K562 (cell line): ENCODE data around the gene ITGAD. TPM values are rescaled to one million over a fixed set of nuclear protein-coding genes. Genes with fewer than 3 reads are reported as not detected.

ENCODE experiments used
- ATAC-seq: fragments of 200-7000 bp; cut with Tn5 transposase; 3 replicates; pipeline ENCODE4 v1.9.1; 2020; ENCODE audit warnings: moderate library complexity
- BruUV-seq: library from RNA; stranded (reverse); fragments of 400-500 nt; replicated peaks from 2 replicates; lab custom pipeline; 2021; lab: Mats Ljungman, UMichigan
- CTCF ChIA-PET: fragments of 300-600 bp; formaldehyde crosslinking; extraction: SDS; loops from one replicate; lab custom pipeline; 2021; ENCODE audit warnings: low intra/inter-chr PET ratio; lab: Yijun Ruan, JAX
- POLR2A ChIA-PET: fragments of 300-600, 350-650 bp; sonication (Branson Sonifier 250); formaldehyde crosslinking; extraction: SDS; loops from one replicate; lab custom pipeline; 2021; ENCODE audit warnings: antibody characterized with exemption, inconsistent platforms; lab: Yijun Ruan, JAX
- DNase-seq, 4 experiments: peaks; one replicate each; pipeline versions ENCODE4 v3.0.0 to v3.0.0-alpha.2; 2011 to 2018; ENCODE audit warnings: low spot score in 3 of 4, mixed read lengths in 3 of 4; ENCODE audit errors: extremely low read depth in 1 of 4
- FAIRE-seq: peaks from 2 replicates; lab custom pipeline; 2011; peaks lifted over from hg19 to GRCh38; lab: Jason Lieb, UNC
- H2AFZ ChIP-seq: 2 replicates; pipeline ENCODE4 v1.6.0; 2011; ENCODE audit warnings: low read depth, low read length, control low read depth, inconsistent platforms
- H3K27ac ChIP-seq: fragments of 200-600 bp; 3 replicates; pipeline ENCODE4 v1.8.0; 2011; ENCODE audit warnings: low read depth, mild to moderate bottlenecking, control low read depth, inconsistent platforms, low read length, moderate library complexity, mixed read lengths; ENCODE audit errors: extremely low read depth
- H3K27me3 ChIP-seq, 2 experiments: fragments of 300-600 bp in 1 of 2; 2 replicates in 1 of 2; 3 replicates in 1 of 2; pipeline versions ENCODE4 v1.6.0 to v1.8.0; 2011; ENCODE audit warnings: inconsistent platforms in 2 of 2, low read length in 2 of 2, mild to moderate bottlenecking in 1 of 2, mixed read lengths in 1 of 2, moderate library complexity in 1 of 2; ENCODE audit not compliant: control insufficient read depth in 2 of 2, insufficient read depth in 2 of 2
- H3K36me3 ChIP-seq: fragments of 300-600 bp; 3 replicates; pipeline ENCODE4 v1.8.0; 2011; ENCODE audit warnings: mild to moderate bottlenecking, low read length, inconsistent platforms; ENCODE audit not compliant: control insufficient read depth, insufficient read depth
- H3K4me1 ChIP-seq, 2 experiments: fragments of 200-600 bp in 1 of 2; replicated peaks in 1 of 2; 2 replicates in 1 of 2; 3 replicates in 1 of 2; pipeline versions ENCODE4 v1.5.1 to v1.8.0; 2011; ENCODE audit warnings: inconsistent platforms in 2 of 2, low read length in 2 of 2, mild to moderate bottlenecking in 1 of 2, mixed read lengths in 1 of 2, moderate library complexity in 1 of 2; ENCODE audit not compliant: control insufficient read depth in 2 of 2, insufficient read depth in 2 of 2
- H3K4me2 ChIP-seq: 2 replicates; pipeline ENCODE4 v1.6.1; 2011; ENCODE audit warnings: low read length, control low read depth, inconsistent platforms, mixed read lengths; ENCODE audit not compliant: insufficient read depth
- H3K4me3 ChIP-seq: fragments of 200-600 bp; sonication (generic), shearing (Covaris generic); 2 replicates; pipeline ENCODE4 v1.5.1; 2016; ENCODE audit warnings: control low read depth, inconsistent platforms
- H3K79me2 ChIP-seq: fragments of 200-600 bp; 3 replicates; pipeline ENCODE4 v1.8.0; 2011; ENCODE audit warnings: low read length, inconsistent platforms; ENCODE audit not compliant: control insufficient read depth, insufficient read depth
- H3K9ac ChIP-seq, 2 experiments: 2 replicates each; pipeline versions ENCODE4 v1.6.0 to v1.6.1; 2011; ENCODE audit warnings: low read depth in 2 of 2, low read length in 2 of 2, control low read depth in 1 of 2, inconsistent platforms in 1 of 2, mild to moderate bottlenecking in 1 of 2, mixed read lengths in 1 of 2; ENCODE audit not compliant: insufficient read depth in 1 of 2
- H3K9me1 ChIP-seq: one replicate; pipeline ENCODE4 v1.6.0; 2011; ENCODE audit warnings: inconsistent platforms, mild to moderate bottlenecking, low read length, moderate library complexity; ENCODE audit not compliant: control insufficient read depth, insufficient read depth
- H3K9me3 ChIP-seq: replicated peaks from 2 replicates; pipeline ENCODE4 v1.5.1; 2011; ENCODE audit warnings: low read depth, low read length, inconsistent platforms; ENCODE audit not compliant: control insufficient read depth, insufficient read depth
- H4K20me1 ChIP-seq: replicated peaks from 2 replicates; pipeline ENCODE4 v1.6.1; 2011; ENCODE audit warnings: low read length, inconsistent platforms, mixed read lengths; ENCODE audit not compliant: control insufficient read depth, insufficient read depth
- ATF1 ChIP-seq, 2 experiments: fragments of 450-650 bp in 1 of 2; IDR thresholded peaks; 2 replicates each; pipeline ENCODE4 v1.6.1; 2016; ENCODE audit warnings: missing compliant biosample characterization in 1 of 2, missing genetic modification characterization in 1 of 2
- CTCF ChIP-seq, 3 experiments: IDR thresholded peaks in 2 of 3; conservative IDR thresholded peaks in 1 of 3; 2 replicates each; pipeline ENCODE4 v1.5.1; 2011 to 2012; ENCODE audit warnings: low read length in 3 of 3, mild to moderate bottlenecking in 3 of 3, control low read depth in 2 of 3, improper control_type of control experiment in 1 of 3, inconsistent platforms in 1 of 3, low read depth in 1 of 3, mixed read lengths in 1 of 3, moderate library complexity in 1 of 3; ENCODE audit not compliant: insufficient read depth in 2 of 3
- E2F5 ChIP-seq: sonication (generic); formaldehyde crosslinking; IDR thresholded peaks from 2 replicates; pipeline ENCODE4 v1.8.0; 2022; ENCODE audit warnings: mild to moderate bottlenecking, missing genetic modification reagents
- E2F6 ChIP-seq, 2 experiments: IDR thresholded peaks; 2 replicates each; pipeline ENCODE4 v1.6.1; 2011; ENCODE audit warnings: borderline replicate concordance in 1 of 2, control low read depth in 1 of 2, low read depth in 1 of 2, low read length in 1 of 2, mild to moderate bottlenecking in 1 of 2, mixed read lengths in 1 of 2, moderate library complexity in 1 of 2; ENCODE audit not compliant: insufficient read depth in 1 of 2, insufficient read length in 1 of 2, poor library complexity in 1 of 2, severe bottlenecking in 1 of 2; ENCODE audit errors: extremely low read depth in 1 of 2
- FOXA1 ChIP-seq: fragments of 450-650 bp; IDR thresholded peaks from 2 replicates; pipeline ENCODE4 v1.6.1; 2016; ENCODE audit warnings: mild to moderate bottlenecking, borderline replicate concordance
- FOXJ3 ChIP-seq: sonication (generic); formaldehyde crosslinking; IDR thresholded peaks from 2 replicates; pipeline ENCODE4 v1.4.0; 2020; ENCODE audit warnings: mild to moderate bottlenecking, missing genetic modification reagents
- GATAD2A ChIP-seq: fragments of 450-650 bp; IDR thresholded peaks from 2 replicates; pipeline ENCODE4 v1.6.1; 2017
- L3MBTL2 ChIP-seq: fragments of 450-650 bp; IDR thresholded peaks from 2 replicates; pipeline ENCODE4 v1.6.1; 2016; ENCODE audit warnings: mild to moderate bottlenecking, moderate library complexity
- NFRKB ChIP-seq: fragments of 450-650 bp; IDR thresholded peaks from 2 replicates; pipeline ENCODE4 v1.6.1; 2016; ENCODE audit warnings: low read depth
- PHB2 ChIP-seq: fragments of 450-650 bp; IDR thresholded peaks from 2 replicates; pipeline ENCODE4 v1.6.1; 2017; ENCODE audit warnings: low read depth
- THRB ChIP-seq: fragments of 450-650 bp; formaldehyde crosslinking; conservative IDR thresholded peaks from 2 replicates; pipeline ENCODE4 v1.4.0; 2022; ENCODE audit warnings: mild to moderate bottlenecking, missing genetic modification characterization
- ZBTB8A ChIP-seq: fragments of 450-650 bp; IDR thresholded peaks from 2 replicates; pipeline ENCODE4 v1.6.1; 2018; ENCODE audit warnings: mild to moderate bottlenecking, moderate library complexity; ENCODE audit not compliant: partially characterized antibody
- ZNF124 ChIP-seq: sonication (generic); formaldehyde crosslinking; IDR thresholded peaks from 2 replicates; pipeline ENCODE4 v1.8.1; 2022; ENCODE audit warnings: missing genetic modification reagents
- WGBS: fragments of 100-300 bp; shearing (Covaris generic); methylation state at CpG from one replicate; pipeline ENCODE4 v1.1.6; 2016; ENCODE audit warnings: low coverage, mixed read lengths; ENCODE audit not compliant: insufficient coverage; ENCODE audit errors: missing lambda C conversion rate; 5-methylcytosine and 5-hydroxymethylcytosine counted together
- in situ Hi-C: fragments of 300-500 bp; cut with MboI; formaldehyde crosslinking; loops from 4 replicates; pipeline ENCODE4 v1.15.0; 2018; ENCODE audit warnings: inconsistent platforms, mixed read lengths
- intact Hi-C: fragments of 100-400 bp; cut with micrococcal nuclease; formaldehyde crosslinking; loops from 2 replicates; pipeline ENCODE4 v1.14.2; 2022
- polyA plus RNA-seq, 8 experiments: library from polyadenylated mRNA; depleted of rRNA in 4 of 8; stranded (reverse) in 5 of 8; unstranded in 3 of 8; fragments of >200 nt; fragmentation: Nextera tagmentation in 2 of 8; fragmentation: Illumina TruSeq in 1 of 8; extraction: Ambion mirVana in 2 of 8; extraction: Trizol in 1 of 8; gene quantifications; 2 replicates each; pipeline versions ENCODE4 v1.2.1 to v1.2.3, GENCODE V29; 2011 to 2014; ENCODE audit warnings: inconsistent platforms in 1 of 8, missing spikeins in 1 of 8
- total RNA-seq, 7 experiments: library from RNA; depleted of rRNA in 6 of 7; stranded (reverse); fragments of >200 nt in 6 of 7; fragmentation: Illumina TruSeq in 2 of 7; extraction: Trizol in 2 of 7; gene quantifications; 2 replicates each; pipeline versions ENCODE4 v1.2.1 to v1.2.3, GENCODE V29; 2011 to 2021; ENCODE audit warnings: low replicate concordance in 1 of 7

Gene ITGAD
- total and polyA plus RNA-seq, 9 of the 15 experiments (the other 6 are each of a cell fraction or from before 2014, with no cell fraction given), result not detected

GRCh38 chr16:31455601-31456314 is 62.6 kb downstream of the ITGAD start:
- H3K27ac ChIP-seq, result peak overlapping the region; percentile 19; the same call in 2 of the 3 replicates
- H3K79me2 ChIP-seq, result peaks cover 57% of the 10 kb centered on the region
- H2AFZ ChIP-seq, result no peak overlapping the region
- WGBS, result 23% methylated on average over 16 of the region's 17 CpGs
- no peak for ATAC-seq
- DNase-seq, result peak in 3 of 4 experiments; percentile 15 to 73 (median 39)
- in situ Hi-C loops (loop anchor here (10.0 kb wide), 1 partner anchor 239 kb away; no protein-coding TSS in a partner anchor), intact Hi-C loops (loop anchor here (5.0 to 10.0 kb wide), 3 partner anchors 52 to 501 kb away; partner anchors contain the start of genes RUSF1 and SETD1A)
- no TSS peak for BruUV-seq
- peak overlapping the region; percentile 17; the same call in 1 of the 2 replicates for H3K4me3 ChIP-seq
- POLR2A ChIA-PET, result interaction anchor here (0.5 to 1.5 kb wide), 11 partner anchors 10 to 554 kb away, joined by 3 to 6 read pairs (median 3); partner anchors contain the start of genes RUSF1 and ZNF267
- H3K4me2 ChIP-seq, result peak overlapping the region; percentile 97
- peaks cover 4% of the 10 kb centered on the region for H4K20me1 ChIP-seq
- H3K9me3 ChIP-seq, result no peaks in the 10 kb centered on the region
- CTCF ChIA-PET, result no interaction called here
- no peaks in the 10 kb centered on the region for H3K9me1 ChIP-seq
- FAIRE-seq, result no peak
- H3K27me3 ChIP-seq, result no peaks in the 10 kb centered on the region
- peaks cover 57 to 68% of the 10 kb centered on the region in 2 experiments for H3K4me1 ChIP-seq
- H3K9ac ChIP-seq, result peak overlapping the region; percentile 29 to 82; a peak in 3 of 4 replicates
- H3K36me3 ChIP-seq, result peaks cover 22% of the 10 kb centered on the region; the same call in 1 of the 3 replicates
- TF ChIP-seq FOXJ3 (no peak), THRB (CRISPR knock-in tag) (no peak), PHB2 (no peak), ZBTB8A (no peak), NFRKB (no peak), L3MBTL2 (peak; percentile 50; the same call in 1 of the 2 replicates), E2F6 (IDR thresholded peaks at IDR 0.05; ENCODE audit: borderline replicate concordance in 1 of 2, extremely low read depth in 1 of 2, insufficient read depth in 1 of 2, insufficient read length in 1 of 2, low read depth in 1 of 2, low read length in 1 of 2, poor library complexity in 1 of 2, severe bottlenecking in 1 of 2) (peak in 1 of 2 experiments; percentile 15), ATF1 (CRISPR knock-in tag; IDR thresholded peaks at IDR 0.05) (no peak), ATF1 (tag; IDR thresholded peaks at IDR 0.05) (0 out of 2 replicates have a peak, but pooled peaks have one; percentile 12), FOXA1 (no peak), GATAD2A (no peak), ZNF124 (CRISPR knock-in tag) (no peak), E2F5 (CRISPR knock-in tag) (no peak), CTCF (IDR thresholded peaks at IDR 0.05 in 2 of 3, conservative IDR thresholded peaks at IDR 0.05 in 1 of 3; ENCODE audit: insufficient read depth in 2 of 3, low read depth in 1 of 3, low read length in 3 of 3) (peak; percentile 67 to 80 (median 68))
